CD4-positive, alpha-beta T cell treated with Interleukin-15 for 1 hour (primary cell): ENCODE measurements around the gene SIX5.
"Not testable (repeated sequence)": the region's sequence is repeated elsewhere in the genome, so short reads cannot be mapped to it uniquely, and the experiment has no call there.

Experiments
- DNase-seq: peaks from one replicate; pipeline ENCODE4 v3.0.0-alpha.2; 2020

The SIX5 gene

GRCh38 chr19:45752639-45753038, 16.4 kb downstream of the SIX5 start:
- no peak for DNase-seq

DNA sequence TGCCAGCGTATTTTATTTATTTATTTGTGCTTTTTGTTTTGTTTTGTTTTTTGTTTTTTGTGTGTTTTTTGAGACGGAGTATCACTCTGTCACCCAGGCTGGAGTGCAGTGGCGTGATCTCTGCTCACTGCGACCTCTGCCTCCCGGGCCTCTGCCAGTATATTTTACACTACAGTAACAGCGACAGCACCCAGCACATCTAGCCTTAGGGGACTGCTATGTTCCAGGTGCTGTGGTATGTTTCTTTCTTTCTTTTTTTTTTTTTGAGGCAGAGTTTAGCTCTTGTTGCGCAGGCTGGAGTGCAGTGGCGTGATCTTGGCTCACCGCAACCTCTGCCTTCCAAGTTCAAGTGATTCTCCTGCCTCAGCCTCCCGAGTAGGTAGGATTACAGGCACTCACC, 17.6 kb downstream of the SIX5 start:
- DNase-seq: not testable (repeated sequence)

DNA sequence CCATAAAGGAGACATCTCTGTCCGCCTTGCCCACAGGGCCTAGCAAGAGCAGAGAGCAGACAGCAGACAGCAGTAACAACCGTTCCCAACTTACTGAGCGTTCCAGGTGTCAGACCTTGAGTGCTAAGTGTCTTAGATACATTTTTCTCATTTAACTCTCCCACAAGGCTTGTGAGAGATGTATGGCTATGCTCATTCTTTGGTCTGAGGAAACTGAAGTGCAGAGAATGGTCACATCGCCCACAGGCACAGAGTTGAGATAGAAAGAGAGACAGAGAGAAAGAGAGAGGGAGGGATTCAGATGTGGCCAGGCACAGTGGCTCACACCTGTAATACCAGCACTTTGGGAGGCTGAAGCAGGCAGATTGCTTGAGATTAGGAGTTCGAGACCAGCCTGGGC, 21.5 kb downstream of the SIX5 start:
- DNase-seq: no peak

GRCh38 chr19:45746866-45747265, 22.2 kb downstream of the SIX5 start:
- no peak for DNase-seq

DNA sequence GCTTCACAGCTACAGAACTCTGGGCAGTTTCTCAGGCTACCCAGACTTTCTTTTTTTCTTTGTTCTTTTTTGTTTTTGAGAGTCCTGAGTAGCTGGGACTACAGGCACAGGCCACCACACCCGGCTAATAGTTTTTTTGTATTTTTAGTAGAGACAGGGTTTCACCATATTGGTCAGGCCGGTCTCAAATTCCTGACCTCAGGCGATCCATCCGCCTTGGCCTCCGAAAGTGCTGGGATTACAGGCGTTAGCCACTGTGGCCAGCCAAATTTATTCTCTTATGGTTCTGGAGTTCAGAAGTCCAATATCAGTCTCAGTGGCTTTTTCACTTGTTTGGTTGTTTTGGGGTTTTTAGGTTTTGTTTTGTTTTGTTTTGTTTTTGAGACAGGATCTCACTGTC, 23.4 kb downstream of the SIX5 start:
- no peak for DNase-seq

GRCh38 chr19:45742969-45743368, 26.1 kb downstream of the SIX5 start:
- DNase-seq: no peak

DNA sequence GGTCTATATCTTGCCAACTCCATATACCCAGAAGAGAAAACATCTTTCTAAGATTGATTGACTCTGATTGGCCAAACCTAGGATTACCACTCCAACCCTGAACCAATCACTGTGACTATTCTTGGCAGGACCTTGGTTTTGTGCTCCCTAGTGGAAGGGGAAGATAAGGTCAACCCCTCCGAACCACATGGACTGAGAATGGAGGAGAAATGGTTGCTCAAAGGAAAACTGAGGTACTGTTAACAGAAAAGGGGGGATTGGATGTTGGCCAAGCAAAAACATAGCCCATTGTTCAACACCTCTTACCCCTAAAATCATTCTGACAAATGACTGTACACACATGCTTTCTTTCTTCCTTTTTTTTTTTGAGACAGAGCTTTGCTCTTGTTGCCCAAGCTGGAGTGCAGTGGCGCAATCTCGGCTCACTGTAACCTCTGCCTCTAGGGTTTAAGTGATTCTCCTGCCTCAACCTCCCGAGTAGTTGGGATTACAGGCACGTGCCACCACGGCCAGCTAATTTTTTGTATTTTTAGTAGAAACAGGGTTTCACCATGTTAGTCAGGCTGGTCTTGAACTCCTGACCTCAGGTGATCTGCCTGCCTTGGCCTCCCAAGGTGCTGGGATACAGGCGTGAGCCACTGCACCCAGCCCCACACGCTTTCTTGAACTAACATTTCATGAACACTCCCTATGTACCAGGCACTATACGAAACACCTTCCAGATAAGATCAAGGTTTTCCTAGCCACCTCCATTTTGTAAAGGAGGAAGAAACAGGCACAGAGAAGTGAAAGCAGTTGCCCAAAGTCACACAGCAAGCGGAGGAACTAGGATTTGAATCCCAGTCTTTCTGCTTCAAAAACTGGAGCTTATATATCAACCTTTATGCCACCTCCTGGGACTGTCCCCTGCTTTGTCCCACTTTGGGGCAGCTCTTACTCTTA, 29.3 kb downstream of the SIX5 start:
- no peak for DNase-seq

GRCh38 chr19:45733160-45733810, 35.8 kb downstream of the SIX5 start, which contains the start of gene MEIOSIN:
TSS of gene MEIOSIN (plus strand) at chr19:45733439. CDS start at chr19:45735377, 1,938 bp downstream.
- DNase-seq: no peak

GRCh38 chr19:45730368-45731288, 38.4 kb downstream of the SIX5 start, which contains the start of gene FBXO46:
TSS of gene FBXO46 (minus strand) at chr19:45730896. CDS start at chr19:45713495, 17,401 bp downstream.
- DNase-seq: peak; percentile 96

- no peak for DNase-seq
Measured at GRCh38 chr19:45729800-45730290, 39.2 kb downstream of the SIX5 start.

- DNase-seq: not testable (repeated sequence)
Measured at GRCh38 chr19:45728683-45729082, 40.4 kb downstream of the SIX5 start.

GRCh38 chr19:45720065-45720464, 49.0 kb downstream of the SIX5 start:
- DNase-seq: not testable (repeated sequence)

GRCh38 chr19:45717983-45718650, 50.9 kb downstream of the SIX5 start:
- DNase-seq: no peak

GRCh38 chr19:45717131-45717982, 51.7 kb downstream of the SIX5 start:
- peak; percentile 99 for DNase-seq

- no peak for DNase-seq
Measured at GRCh38 chr19:45716359-45717130, 52.5 kb downstream of the SIX5 start.

GRCh38 chr19:45715139-45715538, 53.9 kb downstream of the SIX5 start:
- no peak for DNase-seq
